Spleen (tissue), 7 donors: ENCODE results near the gene RBM38.

Experiments
- POLR2A ChIP-seq, 3 donors: fragments of 450-650 bp; IDR thresholded peaks; one replicate each; pipeline ENCODE4 v1.5.1; 2017; ENCODE audit warnings: antibody characterized with exemption in 3 of 3, mild to moderate bottlenecking in 1 of 3
- POLR2AphosphoS5 ChIP-seq, 3 donors: sonication (generic); formaldehyde crosslinking; IDR thresholded peaks; one replicate each; pipeline ENCODE4 v1.5.1; 2017; ENCODE audit warnings: antibody characterized with exemption in 3 of 3
- TF ChIP-seq, protein P1 (sequence below), 11 experiments: fragments of 200-600 bp in 7 of 11; fragments of 450-650 bp in 4 of 11; sonication (generic) in 4 of 11; IDR thresholded peaks in 8 of 11; conservative IDR thresholded peaks in 3 of 11; 1 replicate in 7 of 11; 2 replicates in 4 of 11; pipeline versions ENCODE4 v1.4.0 to v1.8.0; 2016 to 2021; ENCODE audit warnings: antibody characterized with exemption in 11 of 11, inconsistent platforms in 4 of 11, mild to moderate bottlenecking in 1 of 11
- donor health status: DM: no; HTN: no; CAD: no; lungs with moderate emphysema.
- donor health status: DM: no; HTN: no; CAD: no.
- donor health status: DM: no; HTN: no; CAD: no.

DNA sequence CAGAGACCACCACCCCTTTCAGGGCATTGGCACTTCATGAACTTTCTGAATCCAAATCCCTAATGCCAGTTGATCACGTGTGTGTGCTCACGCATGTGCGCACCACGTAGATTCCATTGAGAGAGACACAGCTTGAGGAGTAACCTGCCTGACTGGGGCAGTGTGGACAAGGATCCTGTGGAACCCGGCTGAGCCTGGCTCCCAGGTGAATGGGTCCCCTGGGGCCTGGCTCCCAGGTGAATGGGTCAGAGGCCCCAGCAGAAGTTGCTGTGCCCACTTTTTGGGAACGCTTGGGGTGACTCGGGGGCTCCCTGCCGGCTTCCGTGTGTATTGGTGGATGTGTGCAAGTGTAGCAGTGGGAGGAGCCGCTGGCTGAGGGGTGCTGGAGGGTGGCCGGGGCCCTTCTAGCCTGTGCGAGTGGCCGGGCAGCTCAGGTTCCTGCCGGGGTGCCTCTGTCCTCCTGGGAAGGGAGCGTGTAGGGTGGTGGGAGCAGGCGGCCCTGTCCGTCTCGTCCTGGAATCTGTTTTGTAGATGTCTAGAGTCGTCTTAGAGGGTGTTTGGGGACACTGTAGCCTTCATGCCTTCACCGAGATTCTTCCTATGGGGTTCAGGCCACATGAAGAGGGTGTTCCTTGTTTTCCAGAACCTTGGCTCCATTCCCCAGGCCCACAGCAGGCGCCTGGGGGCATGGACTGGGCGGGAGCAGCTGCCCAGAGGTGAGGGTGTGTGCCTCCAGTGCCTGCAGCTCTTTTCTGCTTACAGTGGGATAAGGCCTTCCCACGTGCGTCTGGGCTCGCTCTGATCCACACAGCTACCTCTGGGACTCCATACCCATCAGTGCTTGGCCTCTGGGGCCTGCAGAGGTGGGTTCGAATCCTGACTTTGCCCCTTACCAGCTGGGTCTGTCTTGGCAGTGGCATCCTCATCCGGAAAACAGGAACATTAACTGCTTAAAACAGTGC lies 3.2 kb downstream of the RBM38 start:
- TF ChIP-seq, protein P1, sequence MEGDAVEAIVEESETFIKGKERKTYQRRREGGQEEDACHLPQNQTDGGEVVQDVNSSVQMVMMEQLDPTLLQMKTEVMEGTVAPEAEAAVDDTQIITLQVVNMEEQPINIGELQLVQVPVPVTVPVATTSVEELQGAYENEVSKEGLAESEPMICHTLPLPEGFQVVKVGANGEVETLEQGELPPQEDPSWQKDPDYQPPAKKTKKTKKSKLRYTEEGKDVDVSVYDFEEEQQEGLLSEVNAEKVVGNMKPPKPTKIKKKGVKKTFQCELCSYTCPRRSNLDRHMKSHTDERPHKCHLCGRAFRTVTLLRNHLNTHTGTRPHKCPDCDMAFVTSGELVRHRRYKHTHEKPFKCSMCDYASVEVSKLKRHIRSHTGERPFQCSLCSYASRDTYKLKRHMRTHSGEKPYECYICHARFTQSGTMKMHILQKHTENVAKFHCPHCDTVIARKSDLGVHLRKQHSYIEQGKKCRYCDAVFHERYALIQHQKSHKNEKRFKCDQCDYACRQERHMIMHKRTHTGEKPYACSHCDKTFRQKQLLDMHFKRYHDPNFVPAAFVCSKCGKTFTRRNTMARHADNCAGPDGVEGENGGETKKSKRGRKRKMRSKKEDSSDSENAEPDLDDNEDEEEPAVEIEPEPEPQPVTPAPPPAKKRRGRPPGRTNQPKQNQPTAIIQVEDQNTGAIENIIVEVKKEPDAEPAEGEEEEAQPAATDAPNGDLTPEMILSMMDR (IDR thresholded peaks at IDR 0.05 in 8 of 11, conservative IDR thresholded peaks at IDR 0.05 in 3 of 11) = no peak
- TF ChIP-seq POLR2A (IDR thresholded peaks at IDR 0.05) = no peak
- TF ChIP-seq POLR2AphosphoS5 (IDR thresholded peaks at IDR 0.05) = peak in 1 of 3 donors; percentile 30
